Erythroblast (primary cell): ENCODE results near the gene PRRX2.

ENCODE experiments used
- GATA1 ChIP-seq: IDR thresholded peaks from 2 replicates; pipeline ENCODE4 v1.6.1; 2011; ENCODE audit warnings: low read depth, mild to moderate bottlenecking, control low read depth, low read length, moderate library complexity
- POLR2A ChIP-seq: IDR thresholded peaks from 2 replicates; pipeline ENCODE4 v1.6.1; 2011; ENCODE audit warnings: mild to moderate bottlenecking, low read length

GRCh38 chr9:129697656-129698253 lies 32.3 kb downstream of the PRRX2 start:
- TF ChIP-seq POLR2A: no peak
- TF ChIP-seq GATA1: no peak
